Karpas-422 (cell line): ENCODE measurements around the gene DENND5B. TPM values are rescaled to one million over a fixed set of nuclear protein-coding genes. Genes with fewer than 3 reads are reported as not detected.
"Not testable (repeated sequence)": the region's sequence is repeated elsewhere in the genome, so short reads cannot be mapped to it uniquely, and the experiment has no call there.

Source experiments
- DNase-seq: peaks from one replicate; pipeline ENCODE4 v3.0.0-alpha.2; 2015
- H2AFZ ChIP-seq: fragments of 200-600 bp; sonication (generic); 2 replicates; pipeline ENCODE4 v1.6.1; 2014; ENCODE audit warnings: antibody characterized with exemption, low read length, mixed read lengths
- H3K27ac ChIP-seq: fragments of 200-600 bp; sonication (generic); 2 replicates; pipeline ENCODE4 v1.5.1; 2014; ENCODE audit warnings: mild to moderate bottlenecking, low read length, moderate library complexity
- H3K27me3 ChIP-seq: fragments of 200-600 bp; sonication (generic); 2 replicates; pipeline ENCODE4 v1.6.1; 2014; ENCODE audit warnings: low read length, mixed read lengths
- H3K36me3 ChIP-seq: fragments of 200-600 bp; sonication (generic); 2 replicates; pipeline ENCODE4 v1.6.1; 2014; ENCODE audit warnings: low read length, mixed read lengths; ENCODE audit not compliant: insufficient read depth
- H3K4me1 ChIP-seq: fragments of 200-600 bp; sonication (generic); 2 replicates; pipeline ENCODE4 v1.6.1; 2014; ENCODE audit warnings: mild to moderate bottlenecking, low read length, mixed read lengths
- H3K4me2 ChIP-seq: fragments of 200-600 bp; sonication (generic); 2 replicates; pipeline ENCODE4 v1.6.1; 2014; ENCODE audit warnings: low read length, low read depth, mild to moderate bottlenecking; ENCODE audit not compliant: poor library complexity, severe bottlenecking
- H3K4me3 ChIP-seq: fragments of 200-600 bp; sonication (generic); 2 replicates; pipeline ENCODE4 v1.5.1; 2014; ENCODE audit warnings: mild to moderate bottlenecking, antibody characterized with exemption, low read length, mixed read lengths
- H3K79me2 ChIP-seq: fragments of 200-600 bp; sonication (generic); 2 replicates; pipeline ENCODE4 v1.6.1; 2014; ENCODE audit warnings: mild to moderate bottlenecking, low read length, mixed read lengths
- H3K9ac ChIP-seq: fragments of 200-600 bp; sonication (generic); 2 replicates; pipeline ENCODE4 v1.6.0; 2014; ENCODE audit warnings: low read length
- H3K9me2 ChIP-seq: fragments of 200-600 bp; sonication (generic), shearing (Covaris generic); replicated peaks from 2 replicates; pipeline ENCODE4 v1.6.0; 2014; ENCODE audit warnings: mild to moderate bottlenecking, low read length, moderate library complexity; ENCODE audit not compliant: insufficient read depth
- H3K9me3 ChIP-seq: fragments of 300-700, 200-600 bp; sonication (generic); 2 replicates; pipeline ENCODE4 v1.6.1; 2014; ENCODE audit warnings: low read length, mixed read lengths
- H4K20me1 ChIP-seq: fragments of 200-600 bp; sonication (generic); 2 replicates; pipeline ENCODE4 v1.6.1; 2014; ENCODE audit warnings: mild to moderate bottlenecking, antibody characterized with exemption, low read length, low read depth; ENCODE audit not compliant: insufficient read depth
- total RNA-seq: library from RNA; depleted of rRNA; stranded (reverse); fragments of >200 nt; shearing (Covaris generic); gene quantifications from 2 replicates; pipeline ENCODE4 v1.2.3, GENCODE V29; 2014; ENCODE audit warnings: low replicate concordance

The DENND5B gene
- total RNA-seq, 1 experiment from 2014 or later = 5.5 TPM

DNA sequence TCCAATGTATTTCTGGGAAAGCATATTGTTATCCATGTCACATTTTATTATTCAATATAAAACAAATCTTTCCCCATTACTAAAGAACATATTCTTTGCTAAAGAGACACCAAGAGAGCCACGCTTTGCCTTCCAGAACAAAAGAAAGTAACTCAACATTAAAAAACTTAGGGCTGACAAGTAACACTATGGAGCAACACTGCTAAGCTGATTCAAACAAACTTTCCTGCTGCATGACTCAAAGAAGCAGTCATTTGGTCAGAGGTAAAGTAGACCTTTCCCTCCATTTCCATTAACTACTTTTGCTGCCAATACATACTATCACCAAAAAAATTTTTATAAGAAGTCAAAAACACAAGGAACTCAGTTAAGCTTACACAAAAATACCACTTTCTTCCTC is 83.0 kb downstream of the DENND5B start:
- Histone ChIP-seq H3K9me2 (no peaks in the 10 kb centered on the region), H3K4me2 (no peak overlapping the region), H3K4me1 (no peaks in the 10 kb centered on the region), H4K20me1 (peaks cover 4% of the 10 kb centered on the region; the same call in 1 of the 2 replicates), H3K27me3 (no peaks in the 10 kb centered on the region), H3K4me3 (no peak overlapping the region), H3K79me2 (no peaks in the 10 kb centered on the region), H3K36me3 (no peaks in the 10 kb centered on the region), H3K9me3 (no peaks in the 10 kb centered on the region), H3K27ac (no peak overlapping the region), H3K9ac (no peak overlapping the region), H2AFZ (no peak overlapping the region)
- no peak for DNase-seq

DNA sequence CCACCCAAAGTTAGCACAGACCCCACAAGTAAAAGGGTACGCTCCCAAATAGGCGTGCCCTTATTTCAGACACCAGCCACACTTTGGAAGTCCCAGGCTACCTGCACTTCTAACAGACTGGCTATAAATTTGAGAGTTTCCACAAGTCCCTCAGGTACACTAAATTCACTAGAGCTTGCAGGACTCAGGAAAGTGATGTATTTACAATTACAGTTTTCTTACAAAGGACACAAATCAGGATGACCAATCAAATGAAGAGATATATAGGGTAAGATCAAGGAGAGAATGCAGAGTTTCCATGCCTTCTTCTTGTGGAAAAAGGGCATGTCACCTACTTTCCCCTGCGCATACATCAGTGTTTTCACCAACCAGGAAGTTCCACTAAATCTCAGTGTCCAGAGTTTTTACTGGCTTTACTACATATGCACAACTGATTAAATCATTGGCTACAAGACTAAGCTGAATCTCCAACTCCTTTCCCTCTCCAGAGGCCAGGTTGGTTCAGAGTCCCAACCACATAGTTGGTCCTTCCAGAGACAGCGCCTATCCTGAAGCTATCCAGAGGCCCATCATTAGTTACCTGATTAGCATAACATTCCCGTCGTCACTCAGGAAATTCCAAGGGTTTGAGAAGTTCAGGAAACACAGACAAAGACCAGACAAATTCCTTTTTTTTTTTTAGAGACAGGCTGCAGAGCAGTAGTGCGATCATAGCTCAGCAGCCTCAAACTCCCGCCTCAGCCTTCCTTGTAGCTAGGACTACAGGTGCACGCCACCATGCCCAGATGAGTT is 84.2 kb downstream of the DENND5B start:
- Histone ChIP-seq H3K79me2 (no peaks in the 10 kb centered on the region), H3K27me3 (no peaks in the 10 kb centered on the region), H2AFZ (no peak overlapping the region), H3K9me3 (no peaks in the 10 kb centered on the region), H3K27ac (no peak overlapping the region), H3K4me3 (no peak overlapping the region), H4K20me1 (0 out of 2 replicates have a peak, but pooled peaks cover 4% of the 10 kb centered on the region), H3K4me2 (no peak overlapping the region), H3K4me1 (no peaks in the 10 kb centered on the region), H3K9ac (no peak overlapping the region), H3K36me3 (no peaks in the 10 kb centered on the region), H3K9me2 (no peaks in the 10 kb centered on the region)
- no peak for DNase-seq

DNA sequence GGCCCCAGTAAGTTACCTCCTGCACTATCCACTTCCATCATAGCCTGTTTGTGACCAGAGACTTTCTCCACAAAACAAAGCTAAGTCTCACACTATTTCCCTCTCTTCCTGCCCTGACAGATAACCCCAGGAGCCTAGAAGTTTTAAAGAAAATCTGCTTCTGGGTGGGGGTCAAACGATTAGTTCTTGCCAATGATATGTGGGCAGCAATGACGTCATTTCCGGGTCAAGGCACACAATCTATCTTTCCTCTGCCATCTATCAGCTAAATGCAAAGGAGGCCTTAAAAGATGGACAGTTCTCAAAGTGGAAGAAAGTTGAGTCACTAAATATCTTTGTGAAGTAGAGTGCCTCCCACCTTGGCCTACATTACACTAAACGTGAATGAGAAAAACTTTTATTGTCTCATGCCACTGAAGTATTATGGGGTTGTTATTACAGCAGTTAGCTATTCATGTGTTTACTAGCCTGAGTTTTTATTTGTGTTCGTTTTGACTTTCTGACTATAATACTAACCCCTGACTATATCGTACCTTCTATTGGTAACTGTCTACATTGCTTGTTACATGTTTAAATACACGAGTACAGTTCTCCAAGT is 86.2 kb downstream of the DENND5B start:
- no peaks in the 10 kb centered on the region for H3K9me3 ChIP-seq
- no peak overlapping the region for H3K4me3 ChIP-seq
- H3K36me3 ChIP-seq = no peaks in the 10 kb centered on the region
- H3K27ac ChIP-seq = no peak overlapping the region
- DNase-seq = no peak
- H3K79me2 ChIP-seq = no peaks in the 10 kb centered on the region
- no peaks in the 10 kb centered on the region for H3K27me3 ChIP-seq
- no peaks in the 10 kb centered on the region for H3K4me1 ChIP-seq
- H3K9me2 ChIP-seq = no peaks in the 10 kb centered on the region
- no peak overlapping the region for H3K9ac ChIP-seq
- no peak overlapping the region for H2AFZ ChIP-seq
- 0 out of 2 replicates have a peak, but pooled peaks cover 4% of the 10 kb centered on the region for H4K20me1 ChIP-seq
- H3K4me2 ChIP-seq = no peak overlapping the region

DNA sequence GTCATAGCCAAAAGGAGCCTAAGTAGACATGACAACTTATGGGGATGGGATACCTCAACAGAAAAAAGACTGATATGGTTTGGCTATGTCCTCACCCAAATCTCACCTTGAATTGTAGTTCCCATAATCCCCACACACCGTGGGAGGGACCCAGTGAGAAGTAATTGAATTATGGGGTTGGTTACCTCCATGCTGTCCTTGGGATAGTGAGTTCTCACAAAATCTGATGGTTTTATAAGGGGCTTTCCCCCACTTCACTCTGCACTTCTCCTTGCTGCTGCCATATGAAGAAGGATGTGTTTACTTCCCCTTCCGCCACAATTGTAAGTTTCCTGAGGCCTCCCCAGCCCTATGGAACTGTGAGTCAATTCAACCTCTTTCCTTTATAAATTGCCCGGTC is 89.9 kb downstream of the DENND5B start:
- not testable (repeated sequence) for H3K4me1 ChIP-seq, H3K4me3 ChIP-seq, H3K79me2 ChIP-seq, H3K27ac ChIP-seq, H3K36me3 ChIP-seq, H3K9me2 ChIP-seq, DNase-seq, H3K9ac ChIP-seq, H4K20me1 ChIP-seq, H2AFZ ChIP-seq, H3K9me3 ChIP-seq, H3K4me2 ChIP-seq, H3K27me3 ChIP-seq

DNA sequence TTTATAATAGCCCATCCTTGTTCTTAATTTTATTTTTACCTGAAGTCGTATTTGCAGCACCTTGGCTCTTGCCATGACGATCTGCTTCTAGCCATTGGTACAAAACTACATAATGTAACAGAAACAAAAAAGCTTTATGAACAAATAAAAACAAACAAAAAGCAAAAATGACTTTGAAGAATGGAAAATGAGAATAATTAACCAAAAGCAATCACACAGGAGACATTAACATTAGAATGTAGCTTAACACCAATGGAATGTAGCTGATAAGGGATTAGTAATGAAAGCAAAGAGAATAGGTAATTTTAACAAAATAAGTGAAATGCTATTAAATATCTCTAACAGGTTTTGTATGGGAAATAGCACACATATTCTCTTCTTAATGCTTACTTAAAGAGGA is 91.4 kb downstream of the DENND5B start:
- H3K4me1 ChIP-seq = no peaks in the 10 kb centered on the region; the same call in 1 of the 2 replicates
- no peaks in the 10 kb centered on the region for H3K36me3 ChIP-seq
- no peaks in the 10 kb centered on the region for H4K20me1 ChIP-seq
- H3K4me2 ChIP-seq = no peak overlapping the region
- no peaks in the 10 kb centered on the region for H3K79me2 ChIP-seq
- H3K27me3 ChIP-seq = no peaks in the 10 kb centered on the region
- no peak for DNase-seq
- no peaks in the 10 kb centered on the region for H3K9me3 ChIP-seq
- H2AFZ ChIP-seq = no peak overlapping the region
- H3K4me3 ChIP-seq = no peak overlapping the region
- no peaks in the 10 kb centered on the region for H3K9me2 ChIP-seq
- H3K27ac ChIP-seq = no peak overlapping the region
- no peak overlapping the region for H3K9ac ChIP-seq

DNA sequence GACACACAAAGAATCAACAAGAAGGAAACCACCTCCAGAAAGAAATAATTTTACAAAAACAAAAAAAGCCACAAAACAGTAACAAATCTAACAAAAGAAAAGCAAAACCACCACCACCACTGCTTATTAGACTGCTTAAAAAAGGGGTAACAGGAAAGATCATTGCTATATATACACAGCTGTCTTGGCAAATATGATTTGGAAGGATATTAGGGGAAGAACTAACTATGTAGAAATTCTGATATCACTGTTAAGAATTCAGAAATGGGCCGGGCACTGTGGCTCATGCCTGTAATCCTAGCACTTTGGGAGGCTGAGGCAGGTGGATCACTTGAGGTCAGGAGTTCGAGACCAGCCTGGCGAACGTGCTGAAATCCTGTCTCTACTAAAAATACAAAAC is 92.5 kb downstream of the DENND5B start:
- H3K4me1 ChIP-seq = no peaks in the 10 kb centered on the region; the same call in 1 of the 2 replicates
- H3K9ac ChIP-seq = no peak overlapping the region
- H4K20me1 ChIP-seq = no peaks in the 10 kb centered on the region
- no peaks in the 10 kb centered on the region for H3K9me3 ChIP-seq
- H3K4me2 ChIP-seq = no peak overlapping the region
- no peaks in the 10 kb centered on the region for H3K9me2 ChIP-seq
- no peak for DNase-seq
- no peak overlapping the region for H3K4me3 ChIP-seq
- no peaks in the 10 kb centered on the region for H3K27me3 ChIP-seq
- H3K27ac ChIP-seq = no peak overlapping the region
- no peaks in the 10 kb centered on the region for H3K36me3 ChIP-seq
- H3K79me2 ChIP-seq = no peaks in the 10 kb centered on the region
- no peak overlapping the region for H2AFZ ChIP-seq

DNA sequence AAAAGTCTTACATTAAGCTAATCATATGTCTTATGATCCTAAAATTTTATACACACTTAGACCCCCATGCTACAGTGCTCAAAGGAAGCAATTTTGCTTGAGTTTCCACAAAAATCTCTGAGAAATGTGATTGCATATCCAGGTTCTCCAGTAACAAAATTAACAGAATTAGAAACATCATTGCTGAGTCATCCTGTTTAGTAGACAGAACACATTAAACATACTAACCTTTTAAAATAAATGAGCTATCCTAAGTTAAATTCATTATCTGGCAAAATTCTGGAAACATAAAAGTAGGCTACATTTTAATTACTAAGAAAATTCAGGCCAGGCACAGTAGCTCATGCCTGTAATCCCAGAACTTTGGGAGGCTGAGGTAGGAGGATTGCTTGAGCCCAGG is 94.7 kb downstream of the DENND5B start:
- no peaks in the 10 kb centered on the region for H3K36me3 ChIP-seq

DNA sequence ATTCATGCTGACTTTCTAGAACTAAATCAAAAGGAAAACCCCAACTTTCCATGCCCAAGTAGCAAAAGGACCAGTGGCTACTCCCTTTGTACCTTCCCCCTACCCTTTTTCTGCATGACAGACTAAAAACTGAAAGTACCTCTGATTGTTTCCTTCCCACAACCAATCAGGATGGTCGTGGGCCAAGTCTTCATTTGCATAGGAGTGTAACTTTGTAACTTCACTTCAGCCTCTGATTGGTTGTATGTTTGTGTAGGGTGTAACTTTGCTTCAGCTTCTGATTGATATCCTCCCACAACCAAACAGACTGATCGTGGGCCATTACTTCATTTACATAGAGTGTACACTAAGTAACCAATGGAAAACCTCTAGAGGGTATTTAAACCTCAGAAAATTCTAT is 96.5 kb downstream of the DENND5B start:
- H2AFZ ChIP-seq = no peak overlapping the region
- no peak overlapping the region for H3K4me3 ChIP-seq
- DNase-seq = no peak
- no peaks in the 10 kb centered on the region for H3K79me2 ChIP-seq
- H4K20me1 ChIP-seq = no peaks in the 10 kb centered on the region
- no peaks in the 10 kb centered on the region for H3K9me3 ChIP-seq
- H3K27me3 ChIP-seq = no peaks in the 10 kb centered on the region
- no peaks in the 10 kb centered on the region for H3K9me2 ChIP-seq
- H3K36me3 ChIP-seq = no peaks in the 10 kb centered on the region
- no peaks in the 10 kb centered on the region; the same call in 1 of the 2 replicates for H3K4me1 ChIP-seq
- no peak overlapping the region for H3K9ac ChIP-seq
- H3K27ac ChIP-seq = no peak overlapping the region
- no peak overlapping the region for H3K4me2 ChIP-seq

More for the DNA sequence above, 94.7 kb downstream of the DENND5B start:
- Histone ChIP-seq H3K79me2 (no peaks in the 10 kb centered on the region), H3K4me2 (no peak overlapping the region), H3K9me3 (no peaks in the 10 kb centered on the region), H3K4me1 (no peaks in the 10 kb centered on the region; the same call in 1 of the 2 replicates), H3K27ac (no peak overlapping the region), H3K9ac (no peak overlapping the region), H3K27me3 (no peaks in the 10 kb centered on the region), H3K4me3 (no peak overlapping the region), H3K9me2 (no peaks in the 10 kb centered on the region), H4K20me1 (no peaks in the 10 kb centered on the region), H2AFZ (no peak overlapping the region)
- no peak for DNase-seq
